ENCODE data around the gene TRAPPC14.

Gene TRAPPC14

DNA sequence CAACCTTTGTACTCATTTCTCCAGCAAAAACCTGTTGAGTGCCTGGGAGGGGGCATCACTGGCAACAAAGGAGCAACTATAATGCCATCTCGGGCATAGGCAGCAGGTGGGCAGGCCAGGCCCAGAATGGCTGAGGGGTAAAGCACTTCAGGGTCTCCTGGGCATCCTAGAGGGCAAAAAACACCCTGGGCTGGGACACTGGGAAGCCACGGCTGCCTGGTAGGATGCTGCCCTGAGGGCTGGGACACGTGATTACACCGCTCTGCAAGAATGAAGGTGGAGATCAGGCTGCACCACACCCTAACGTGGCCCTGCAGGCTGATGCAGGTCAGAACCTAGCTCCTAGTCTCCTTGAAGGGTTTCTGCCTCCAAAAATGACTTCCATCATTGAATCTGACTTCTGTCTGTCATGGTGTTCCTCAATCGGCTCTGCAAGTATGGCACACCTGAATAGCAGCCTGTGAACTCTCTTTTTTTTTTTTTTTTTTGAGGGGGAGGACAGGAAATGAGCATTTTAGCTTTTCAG lies 4.5 kb upstream of the TRAPPC14 start:
- H3K4me3 ChIP-seq (ENCODE audit: low read depth, low read length) = no peak overlapping the region
- no peak for DNase-seq (ENCODE audit: low read depth)
- no peak for TF ChIP-seq CTCF (IDR thresholded peaks at IDR 0.05; ENCODE audit: insufficient read depth, low read depth, low read length, missing control alignments)

- no peak overlapping the region for H3K4me3 ChIP-seq (ENCODE audit: low read depth, low read length)
- DNase-seq (ENCODE audit: low read depth) = no peak
- TF ChIP-seq CTCF (IDR thresholded peaks at IDR 0.05; ENCODE audit: insufficient read depth, low read depth, low read length, missing control alignments) = no peak
Measured at GRCh38 chr7:100160067-100160466, 1.5 kb upstream of the TRAPPC14 start.

DNA sequence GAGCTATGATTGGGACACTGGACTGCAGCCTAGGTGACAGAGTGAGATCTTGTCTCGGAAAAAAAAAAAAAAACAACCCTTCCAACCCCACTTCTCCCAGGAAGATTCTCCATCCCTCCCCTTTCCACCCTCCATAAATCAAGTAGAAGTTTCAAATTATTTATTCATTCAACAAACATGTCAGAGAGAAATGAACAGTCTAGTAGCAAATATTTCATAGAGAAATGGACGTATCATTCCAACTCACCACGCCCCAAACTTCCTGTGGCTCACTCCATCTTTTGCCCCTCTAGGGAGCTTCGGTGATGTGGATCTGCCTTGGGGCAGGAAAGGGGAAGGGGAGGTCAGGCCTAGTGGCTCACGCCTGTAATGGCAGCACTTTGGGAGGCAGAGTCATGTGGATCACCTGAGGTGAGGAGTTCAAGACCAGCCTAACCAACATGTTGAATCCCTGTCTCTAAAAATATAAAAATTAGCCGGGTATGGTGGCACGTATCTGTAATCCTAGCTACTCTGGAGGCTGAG lies 638 bp upstream of the TRAPPC14 start:
- H3K4me3 ChIP-seq (ENCODE audit: low read depth, low read length) = peak overlapping the region; percentile 78
- TF ChIP-seq CTCF (IDR thresholded peaks at IDR 0.05; ENCODE audit: insufficient read depth, low read depth, low read length, missing control alignments) = peak; percentile 9

DNA sequence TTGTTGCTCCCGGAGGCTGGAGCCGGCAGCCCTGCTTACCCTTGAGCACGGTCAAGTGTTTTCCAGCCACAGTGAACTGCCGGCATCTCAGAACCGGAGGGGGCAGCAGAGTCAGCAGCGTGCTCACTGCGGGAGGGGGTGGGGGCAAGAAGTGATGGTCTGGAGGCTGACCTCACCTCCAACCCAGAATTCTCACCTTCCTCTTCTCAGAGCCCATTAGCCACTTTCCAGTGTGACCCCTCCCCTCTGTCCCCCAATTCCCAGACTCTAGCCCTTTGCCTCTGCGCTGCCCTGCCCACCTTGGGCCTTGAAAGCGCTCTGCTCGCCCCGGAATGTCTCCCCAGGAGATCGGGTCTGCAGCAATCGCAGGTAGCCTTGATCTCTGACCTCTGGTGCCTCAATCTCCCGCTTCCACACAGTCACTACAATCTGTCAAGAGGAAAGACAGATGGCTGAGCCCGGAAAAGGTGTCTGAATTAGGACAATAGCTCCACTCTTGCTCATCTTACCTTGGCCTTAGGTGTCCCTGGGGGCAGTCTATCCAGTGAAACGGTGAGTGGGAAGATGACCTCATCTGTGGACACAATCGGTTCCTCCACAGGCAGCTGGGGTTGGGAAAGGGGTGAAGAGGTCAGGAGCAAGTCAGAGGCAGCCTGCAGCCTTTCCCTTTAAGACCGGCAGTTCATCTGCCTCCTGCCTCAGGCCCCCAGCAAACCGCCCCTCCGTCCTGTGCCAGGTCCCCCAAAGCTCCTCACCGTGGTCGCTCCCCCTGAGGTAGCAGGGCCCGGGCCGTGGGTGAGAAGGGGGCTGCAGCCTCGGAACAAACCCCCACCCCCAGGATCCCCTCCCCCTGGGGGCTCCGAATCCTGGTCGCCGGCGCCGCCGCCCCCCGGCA lies 942 bp downstream of the TRAPPC14 start:
- peak; percentile 23 for TF ChIP-seq CTCF (IDR thresholded peaks at IDR 0.05; ENCODE audit: insufficient read depth, low read depth, low read length, missing control alignments)
- H3K4me3 ChIP-seq (ENCODE audit: low read depth, low read length) = peak overlapping the region; percentile 78
- DNase-seq (ENCODE audit: low read depth) = no peak

More for the DNA sequence above, 638 bp upstream of the TRAPPC14 start:
- no peak for DNase-seq (ENCODE audit: low read depth)

- H3K4me3 ChIP-seq (ENCODE audit: low read depth, low read length) = peak overlapping the region; percentile 78
- no peak for TF ChIP-seq CTCF (IDR thresholded peaks at IDR 0.05; ENCODE audit: insufficient read depth, low read depth, low read length, missing control alignments)
- DNase-seq (ENCODE audit: low read depth) = no peak
Measured at GRCh38 chr7:100157069-100157333, 1.5 kb downstream of the TRAPPC14 start.

DNA sequence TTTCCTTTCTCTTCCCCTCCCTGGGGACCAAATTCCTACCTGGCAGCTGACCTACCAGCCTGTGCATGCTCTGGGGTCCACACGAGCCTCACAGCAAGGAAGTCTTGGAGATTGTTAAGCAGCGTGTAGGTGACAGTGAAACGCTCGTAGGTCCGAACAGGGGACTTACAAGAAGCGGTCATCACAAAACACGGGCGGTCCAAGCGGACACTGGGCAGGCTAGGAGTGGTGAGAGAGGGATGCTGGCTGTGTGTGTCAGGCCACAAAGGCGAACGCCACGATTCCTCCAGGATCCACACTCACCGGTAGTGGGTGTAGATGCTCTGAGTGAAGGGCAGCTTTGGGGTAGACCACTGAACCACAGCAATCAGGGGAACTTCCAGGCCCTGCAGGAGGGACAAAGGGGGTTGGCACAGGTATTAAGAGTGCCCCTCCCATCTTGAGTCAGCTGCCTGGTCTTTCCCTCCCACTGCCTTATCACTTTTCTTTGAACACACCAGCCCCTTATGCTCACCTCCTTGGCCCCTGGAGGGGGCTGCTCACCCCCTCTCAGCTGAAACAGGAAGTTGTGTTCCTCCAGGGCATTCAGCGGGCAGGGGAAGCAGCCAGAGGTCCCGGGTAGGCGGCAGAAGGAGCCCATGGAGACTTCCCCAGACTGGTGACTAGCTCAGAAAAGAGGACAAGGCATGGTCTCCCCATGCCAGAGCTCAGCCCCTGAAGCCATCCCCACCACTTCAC lies 2.0 kb downstream of the TRAPPC14 start:
- H3K4me3 ChIP-seq (ENCODE audit: low read depth, low read length) = peak overlapping the region; percentile 78; the same call in 1 of the 2 replicates
- no peak for TF ChIP-seq CTCF (IDR thresholded peaks at IDR 0.05; ENCODE audit: insufficient read depth, low read depth, low read length, missing control alignments)
- DNase-seq (ENCODE audit: low read depth) = peak; percentile 44
